Renal cortex interstitium (tissue), 11 donors: Measurements from ENCODE around the gene CLSTN2. TPM values are rescaled to one million over a fixed set of nuclear protein-coding genes. Genes with fewer than 3 reads are reported as not detected.

Experiments used
- DNase-seq, 11 donors: peaks; one replicate each; pipeline ENCODE4 v3.0.0-alpha.2; 2013; ENCODE audit warnings: low read depth in 9 of 11, low spot score in 4 of 11; ENCODE audit errors: extremely low read depth in 1 of 11
- polyA plus RNA-seq, 3 donors: library from polyadenylated mRNA; unstranded; fragments of 120-200 nt; gene quantifications; one replicate each; pipeline ENCODE4 v1.2.1, GENCODE V29; 2013; ENCODE audit not compliant: insufficient read length in 3 of 3

The CLSTN2 gene
- polyA plus RNA-seq, 3 donors = 1.3 to 2.6 (median 1.9) TPM

GRCh38 chr3:140522653-140523380, 587.8 kb downstream of the CLSTN2 start:
- no peak for DNase-seq

DNA sequence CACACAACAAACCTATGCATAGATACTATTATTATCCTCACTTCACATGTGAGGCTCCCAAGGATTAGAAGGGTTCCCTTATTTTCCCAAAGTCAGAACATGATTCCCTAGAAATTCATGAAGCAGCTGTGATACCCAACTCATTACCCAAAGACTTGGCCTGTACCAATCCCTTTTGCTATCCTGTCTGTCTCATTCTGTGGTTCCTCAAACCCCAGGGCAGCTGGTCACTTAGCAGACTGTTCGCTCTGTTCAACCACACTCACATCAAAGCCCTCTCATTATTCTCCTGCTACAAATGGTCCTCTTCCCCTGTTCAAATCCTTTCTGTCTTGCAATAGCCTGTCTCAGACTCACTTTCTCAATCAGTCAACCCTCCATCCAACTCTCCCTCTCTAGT, 588.6 kb downstream of the CLSTN2 start:
- no peak for DNase-seq

- no peak for DNase-seq
Measured at GRCh38 chr3:140527156-140527555, 592.2 kb downstream of the CLSTN2 start.

DNA sequence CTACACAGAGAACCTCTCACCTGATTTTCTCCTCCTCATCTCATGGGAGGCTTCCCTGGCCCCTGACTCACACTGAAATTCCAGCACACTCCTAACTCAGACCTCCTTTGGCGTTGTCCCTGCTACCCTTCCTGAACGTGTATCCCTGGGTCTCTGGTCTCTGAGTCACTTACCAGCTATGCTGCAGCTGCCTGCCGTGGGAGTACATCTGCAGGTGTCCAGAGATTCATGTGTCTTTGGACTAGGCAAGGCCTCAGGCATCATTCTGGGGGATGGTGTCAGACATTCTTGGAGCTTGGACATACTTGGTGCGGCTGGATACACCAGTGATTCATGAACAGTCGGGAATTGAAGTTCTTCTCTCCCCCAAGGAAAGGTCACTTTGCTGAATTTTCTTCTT, 594.1 kb downstream of the CLSTN2 start:
- DNase-seq = no peak

- no peak for DNase-seq
Measured at GRCh38 chr3:140529558-140529957, 594.6 kb downstream of the CLSTN2 start.

DNA sequence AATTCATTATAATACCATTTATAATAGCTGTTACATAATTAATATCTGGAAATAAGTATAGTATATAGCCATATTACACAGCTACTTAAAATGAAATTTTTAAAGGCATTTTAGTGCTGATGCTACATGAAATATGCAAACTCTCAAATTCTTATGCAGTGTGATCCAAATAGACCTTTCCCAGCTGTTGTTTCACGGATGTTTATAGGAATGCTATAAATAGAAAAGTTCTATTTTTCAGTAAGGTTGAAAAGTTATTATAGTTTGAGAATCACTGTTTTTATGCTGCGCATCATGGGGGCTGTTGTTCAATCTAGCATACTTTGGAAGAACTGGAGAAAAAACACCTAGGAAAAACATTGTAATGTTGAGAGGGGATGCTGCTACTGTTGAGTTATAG, 595.1 kb downstream of the CLSTN2 start:
- no peak for DNase-seq

GRCh38 chr3:140530603-140531002, 595.6 kb downstream of the CLSTN2 start:
- DNase-seq = no peak

- DNase-seq = no peak
Measured at GRCh38 chr3:140532793-140533330, 597.9 kb downstream of the CLSTN2 start.

GRCh38 chr3:140536926-140537726, 602.1 kb downstream of the CLSTN2 start:
- no peak for DNase-seq

GRCh38 chr3:140537727-140538082, 602.7 kb downstream of the CLSTN2 start:
- no peak for DNase-seq

GRCh38 chr3:140540262-140540661, 605.3 kb downstream of the CLSTN2 start:
- DNase-seq = no peak

GRCh38 chr3:140541975-140542653, 607.1 kb downstream of the CLSTN2 start:
- no peak for DNase-seq

- no peak for DNase-seq
Measured at GRCh38 chr3:140545197-140545596, 610.2 kb downstream of the CLSTN2 start.

- DNase-seq = peak in 4 of 11 donors; percentile 5 to 16 (median 10)
Measured at GRCh38 chr3:140545756-140546155, 610.8 kb downstream of the CLSTN2 start.

GRCh38 chr3:140546649-140547048, 611.7 kb downstream of the CLSTN2 start:
- no peak for DNase-seq

DNA sequence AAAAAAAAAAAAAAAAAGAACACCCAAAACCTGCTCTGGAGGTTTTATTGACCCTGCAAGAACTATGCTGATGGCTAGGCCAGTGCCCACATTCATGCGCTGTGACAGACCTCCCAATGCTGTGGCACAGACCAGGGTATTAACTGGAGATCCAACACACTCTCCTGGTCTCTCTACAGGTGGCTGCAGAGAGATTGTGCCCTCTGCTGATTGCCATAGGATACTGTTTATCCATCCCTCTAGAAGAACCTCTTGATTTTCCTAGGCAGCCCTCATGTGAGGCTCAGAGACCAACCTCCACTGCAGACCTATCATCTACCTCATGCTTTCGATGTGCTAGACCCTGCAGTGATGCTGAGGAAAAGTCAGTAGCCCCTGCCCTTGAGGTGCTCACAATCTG, 617.4 kb downstream of the CLSTN2 start:
- no peak for DNase-seq

DNA sequence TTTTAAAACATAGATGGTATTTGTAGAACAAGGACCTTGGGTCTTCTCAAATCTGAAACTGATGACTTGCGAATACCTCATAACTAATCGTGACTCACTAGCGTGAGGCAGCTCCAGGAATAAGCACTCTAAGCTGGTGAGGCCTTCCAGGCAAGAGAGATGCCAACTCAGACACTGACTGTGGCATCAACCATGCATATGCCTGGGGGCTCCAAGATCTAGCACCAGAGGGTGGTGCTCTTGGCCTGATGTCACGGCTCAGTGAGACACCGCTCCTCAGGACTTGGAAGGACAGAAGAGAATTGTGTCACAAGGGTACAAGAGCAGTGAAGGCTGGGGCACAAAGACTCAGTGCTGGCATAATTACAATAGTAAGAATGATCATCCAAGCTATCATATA, 617.9 kb downstream of the CLSTN2 start:
- DNase-seq = no peak

DNA sequence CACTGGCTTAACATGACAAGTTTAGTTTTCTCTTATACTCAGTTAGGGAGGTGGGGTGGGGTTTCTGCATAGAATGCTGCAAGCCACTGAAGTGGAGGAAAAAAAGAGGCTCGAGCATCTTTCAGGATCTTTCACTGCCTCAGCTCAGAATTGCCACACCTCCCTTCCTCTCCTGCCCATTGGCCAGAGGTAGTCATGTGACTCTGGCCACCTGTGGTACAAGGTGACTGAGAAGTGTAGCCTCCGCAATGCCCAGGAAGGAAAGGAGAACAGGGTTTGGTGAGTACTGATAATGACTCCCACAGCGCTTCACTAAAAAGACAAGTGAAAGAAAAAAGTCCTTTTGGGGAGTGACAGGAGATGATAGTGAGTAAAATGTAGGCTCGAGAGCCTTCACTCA, 618.6 kb downstream of the CLSTN2 start:
- no peak for DNase-seq

GRCh38 chr3:140555666-140556065, 620.7 kb downstream of the CLSTN2 start:
- DNase-seq = no peak

- DNase-seq = no peak
Measured at GRCh38 chr3:140557476-140557875, 622.5 kb downstream of the CLSTN2 start.
